Medulla oblongata (tissue), 1 donor: ENCODE measurements around the gene BLM.
A peak's percentile ranks its signal among the peaks of the same experiment; 100 is the strongest.
"Not testable (repeated sequence)": the region's sequence is repeated elsewhere in the genome, so short reads cannot be mapped to it uniquely, and the experiment has no call there.

Experiments
- DNase-seq: peaks from one replicate; pipeline ENCODE4 v3.0.0-alpha.2; 2015; ENCODE audit errors: extremely low spot score

BLM gene

GRCh38 chr15:90730290-90730689, 13.1 kb downstream of the BLM start:
- DNase-seq: no peak

GRCh38 chr15:90735923-90736322, 18.8 kb downstream of the BLM start:
- no peak for DNase-seq

- DNase-seq: not testable (repeated sequence)
Measured at GRCh38 chr15:90740545-90740944, 23.4 kb downstream of the BLM start.

- no peak for DNase-seq
Measured at GRCh38 chr15:90742087-90742486, 24.9 kb downstream of the BLM start.

GRCh38 chr15:90743407-90743806, 26.3 kb downstream of the BLM start:
- no peak for DNase-seq

- DNase-seq: no peak
Measured at GRCh38 chr15:90744759-90745402, 27.7 kb downstream of the BLM start.

GRCh38 chr15:90749754-90750153, 32.6 kb downstream of the BLM start:
- peak; percentile 11 for DNase-seq

GRCh38 chr15:90750186-90750585, 33.0 kb downstream of the BLM start:
- peak; percentile 8 for DNase-seq

GRCh38 chr15:90751300-90751825, 34.2 kb downstream of the BLM start:
- DNase-seq: no peak

- no peak for DNase-seq
Measured at GRCh38 chr15:90756916-90757315, 39.8 kb downstream of the BLM start.

- DNase-seq: no peak
Measured at GRCh38 chr15:90757461-90757860, 40.3 kb downstream of the BLM start.

- peak; percentile 71 for DNase-seq
Measured at GRCh38 chr15:90760661-90761232, 43.6 kb downstream of the BLM start.

- peak; percentile 6 for DNase-seq
Measured at GRCh38 chr15:90761629-90762028, 44.5 kb downstream of the BLM start.

GRCh38 chr15:90762109-90762508, 45.0 kb downstream of the BLM start:
- peak; percentile 60 for DNase-seq

- no peak for DNase-seq
Measured at GRCh38 chr15:90763366-90764099, 46.4 kb downstream of the BLM start.

- no peak for DNase-seq
Measured at GRCh38 chr15:90765531-90765930, 48.4 kb downstream of the BLM start.

GRCh38 chr15:90765966-90766365, 48.8 kb downstream of the BLM start:
- DNase-seq: no peak

- no peak for DNase-seq
Measured at GRCh38 chr15:90769375-90769774, 52.2 kb downstream of the BLM start.

- no peak for DNase-seq
Measured at GRCh38 chr15:90773485-90773884, 56.3 kb downstream of the BLM start.

GRCh38 chr15:90774731-90775514, 57.8 kb downstream of the BLM start:
- no peak for DNase-seq

GRCh38 chr15:90780916-90781315, 63.8 kb downstream of the BLM start:
- no peak for DNase-seq

GRCh38 chr15:90782442-90782841, 65.3 kb downstream of the BLM start:
- no peak for DNase-seq
